HL-60 (cell line): ENCODE results near the gene NPAS2.

Source experiments
- SPI1 ChIP-seq: IDR thresholded peaks from 2 replicates; pipeline ENCODE4 v1.6.1; 2012; ENCODE audit warnings: low read depth, mild to moderate bottlenecking, borderline replicate concordance
- TF ChIP-seq, protein P1 (sequence below): IDR thresholded peaks from one replicate; pipeline ENCODE4 v1.5.1; 2011; ENCODE audit warnings: low read length, control low read depth, inconsistent platforms; ENCODE audit not compliant: insufficient read depth

DNA sequence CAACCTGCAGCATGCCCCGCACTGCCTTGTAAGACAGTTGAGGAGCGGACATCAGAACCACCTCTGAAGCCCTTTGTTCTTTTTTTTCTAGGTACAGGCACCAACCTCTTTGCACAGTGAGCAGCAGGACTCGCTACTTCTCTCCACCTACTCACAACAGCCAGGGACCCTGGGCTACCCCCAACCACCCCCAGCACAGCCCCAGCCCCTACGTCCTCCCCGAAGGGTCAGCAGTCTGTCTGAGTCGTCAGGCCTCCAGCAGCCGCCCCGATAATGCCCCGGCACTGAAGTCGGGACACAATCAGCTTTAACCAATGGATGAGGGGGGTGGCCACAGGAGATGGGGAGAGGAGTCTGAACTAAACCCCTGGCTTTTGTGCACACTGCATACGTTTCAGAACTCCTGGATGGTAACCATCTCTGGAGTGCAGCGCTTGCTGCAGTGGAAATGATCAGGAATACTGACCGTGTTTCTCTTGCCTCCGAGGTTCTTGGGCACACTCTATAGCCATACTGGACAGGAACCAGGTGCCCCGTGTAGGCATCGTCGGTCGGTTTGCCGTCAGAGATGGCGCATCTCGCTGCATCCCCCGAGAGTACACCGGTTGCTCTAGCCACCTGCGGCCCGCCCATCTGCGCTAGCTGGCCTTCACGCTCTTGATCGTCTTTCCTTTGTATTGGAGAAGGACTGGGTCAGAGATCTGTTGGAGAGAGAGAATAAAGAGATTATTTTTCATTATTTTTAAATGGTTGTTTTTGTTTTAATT, 175.6 kb downstream of the NPAS2 start:
- TF ChIP-seq, protein P1, sequence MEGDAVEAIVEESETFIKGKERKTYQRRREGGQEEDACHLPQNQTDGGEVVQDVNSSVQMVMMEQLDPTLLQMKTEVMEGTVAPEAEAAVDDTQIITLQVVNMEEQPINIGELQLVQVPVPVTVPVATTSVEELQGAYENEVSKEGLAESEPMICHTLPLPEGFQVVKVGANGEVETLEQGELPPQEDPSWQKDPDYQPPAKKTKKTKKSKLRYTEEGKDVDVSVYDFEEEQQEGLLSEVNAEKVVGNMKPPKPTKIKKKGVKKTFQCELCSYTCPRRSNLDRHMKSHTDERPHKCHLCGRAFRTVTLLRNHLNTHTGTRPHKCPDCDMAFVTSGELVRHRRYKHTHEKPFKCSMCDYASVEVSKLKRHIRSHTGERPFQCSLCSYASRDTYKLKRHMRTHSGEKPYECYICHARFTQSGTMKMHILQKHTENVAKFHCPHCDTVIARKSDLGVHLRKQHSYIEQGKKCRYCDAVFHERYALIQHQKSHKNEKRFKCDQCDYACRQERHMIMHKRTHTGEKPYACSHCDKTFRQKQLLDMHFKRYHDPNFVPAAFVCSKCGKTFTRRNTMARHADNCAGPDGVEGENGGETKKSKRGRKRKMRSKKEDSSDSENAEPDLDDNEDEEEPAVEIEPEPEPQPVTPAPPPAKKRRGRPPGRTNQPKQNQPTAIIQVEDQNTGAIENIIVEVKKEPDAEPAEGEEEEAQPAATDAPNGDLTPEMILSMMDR, result no peak
- TF ChIP-seq SPI1, result no peak
